HEK293 (cell line): ENCODE measurements around the gene SBF2.
"Not testable (repeated sequence)": the region's sequence is repeated elsewhere in the genome, so short reads cannot be mapped to it uniquely, and the experiment has no call there.

Source experiments
- CTCF ChIA-PET: fragments of 350-600 bp; formaldehyde crosslinking; extraction: SDS; loops from one replicate; lab custom pipeline; 2021; ENCODE audit warnings: antibody characterized with exemption; lab: Yijun Ruan, JAX
- POLR2A ChIA-PET: fragments of 300-600 bp; formaldehyde crosslinking; extraction: SDS; loops from one replicate; lab custom pipeline; 2020; ENCODE audit warnings: antibody characterized with exemption, inconsistent platforms; lab: Yijun Ruan, JAX
- H3K27ac ChIP-seq: fragments of 200-500 bp; sonication (Bioruptor generic); 2 replicates; pipeline ENCODE4 v1.5.1; 2014; ENCODE audit warnings: low read depth, low read length, control low read depth, inconsistent platforms; ENCODE audit errors: extremely low read depth
- H3K36me3 ChIP-seq, 2 experiments: fragments of 200-500 bp in 1 of 2; sonication (Bioruptor generic) in 1 of 2; 1 replicate in 1 of 2; 2 replicates in 1 of 2; pipeline ENCODE4 v1.5.1; 2014 to 2017; ENCODE audit warnings: inconsistent platforms in 2 of 2, low read length in 2 of 2; ENCODE audit not compliant: control insufficient read depth in 2 of 2, insufficient read depth in 1 of 2
- H3K4me1 ChIP-seq: fragments of 200-500 bp; sonication (Bioruptor generic); 2 replicates; pipeline ENCODE4 v1.5.1; 2014; ENCODE audit warnings: mild to moderate bottlenecking, low read length, inconsistent platforms; ENCODE audit not compliant: control insufficient read depth, insufficient read depth
- H3K4me3 ChIP-seq: 2 replicates; pipeline ENCODE4 v1.5.1; 2011; ENCODE audit warnings: low read depth, mild to moderate bottlenecking, control low read depth, low read length, moderate library complexity
- H3K9me3 ChIP-seq: fragments of 200-500 bp; sonication (Bioruptor generic); 2 replicates; pipeline ENCODE4 v1.5.1; 2014; ENCODE audit warnings: low read depth, low read length, inconsistent platforms; ENCODE audit not compliant: control insufficient read depth, insufficient read depth
- GLIS2 ChIP-seq: fragments of 450-650 bp; formaldehyde crosslinking; IDR thresholded peaks from 2 replicates; pipeline ENCODE4 v1.5.1; 2016; ENCODE audit warnings: missing biosample characterization, missing genetic modification characterization
- REST ChIP-seq: fragments of 450-650 bp; formaldehyde crosslinking; IDR thresholded peaks from 2 replicates; pipeline ENCODE4 v1.5.1; 2016; ENCODE audit warnings: missing biosample characterization, missing genetic modification characterization
- SP7 ChIP-seq: fragments of 450-650 bp; formaldehyde crosslinking; IDR thresholded peaks from 2 replicates; pipeline ENCODE4 v1.5.1; 2016; ENCODE audit warnings: missing biosample characterization, missing genetic modification characterization
- ZBTB10 ChIP-seq: fragments of 450-650 bp; formaldehyde crosslinking; IDR thresholded peaks from 2 replicates; pipeline ENCODE4 v1.5.1; 2016; ENCODE audit warnings: missing biosample characterization, missing genetic modification characterization
- ZNF529 ChIP-seq: fragments of 450-650 bp; formaldehyde crosslinking; IDR thresholded peaks from 2 replicates; pipeline ENCODE4 v1.5.1; 2017; ENCODE audit warnings: missing genetic modification characterization, missing biosample characterization; ENCODE audit not compliant: insufficient replicate concordance
- ZNF654 ChIP-seq: fragments of 450-650 bp; formaldehyde crosslinking; IDR thresholded peaks from 2 replicates; pipeline ENCODE4 v1.5.1; 2016; ENCODE audit warnings: low read depth, missing biosample characterization, missing genetic modification characterization
- ZNF76 ChIP-seq: fragments of 450-650 bp; formaldehyde crosslinking; IDR thresholded peaks from 2 replicates; pipeline ENCODE4; 2016; ENCODE audit warnings: low read depth, missing biosample characterization, missing genetic modification characterization, borderline replicate concordance
- TF ChIP-seq, protein P1 (sequence below): IDR thresholded peaks from 2 replicates; pipeline ENCODE4 v1.6.1; 2011; ENCODE audit warnings: mild to moderate bottlenecking, low read depth, low read length, borderline replicate concordance

Gene SBF2

DNA sequence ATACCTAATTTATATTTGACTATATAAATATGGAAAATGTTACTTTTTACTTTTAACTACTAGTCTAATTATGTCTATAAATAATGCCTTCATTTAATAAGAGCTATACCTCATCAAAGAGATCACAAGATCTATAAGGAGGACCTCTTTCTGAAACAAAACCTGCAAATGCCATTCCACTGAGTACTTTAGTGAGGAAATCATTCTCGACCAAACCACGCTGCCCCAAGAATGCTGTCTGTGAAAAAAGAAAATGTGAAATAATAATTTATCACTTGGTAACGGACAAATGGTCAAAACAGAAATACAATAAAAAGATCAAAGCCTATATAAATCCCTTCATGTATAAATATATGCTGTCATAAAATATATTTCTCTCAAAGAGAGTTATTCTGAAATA lies 301.7 kb downstream of the SBF2 start:
- Histone ChIP-seq H3K27ac (no peak overlapping the region), H3K4me3 (no peak overlapping the region), H3K4me1 (no peaks in the 10 kb centered on the region), H3K36me3 (peaks cover 0 to 7% of the 10 kb centered on the region in 2 experiments; a peak in 1 of 3 replicates), H3K9me3 (no peaks in the 10 kb centered on the region)
- TF ChIP-seq SP7 (tag by site-specific recombination) (no peak), ZBTB10 (tag by site-specific recombination) (no peak), GLIS2 (tag by site-specific recombination) (no peak), ZNF529 (tag by site-specific recombination) (no peak)
- TF ChIP-seq, protein P1, sequence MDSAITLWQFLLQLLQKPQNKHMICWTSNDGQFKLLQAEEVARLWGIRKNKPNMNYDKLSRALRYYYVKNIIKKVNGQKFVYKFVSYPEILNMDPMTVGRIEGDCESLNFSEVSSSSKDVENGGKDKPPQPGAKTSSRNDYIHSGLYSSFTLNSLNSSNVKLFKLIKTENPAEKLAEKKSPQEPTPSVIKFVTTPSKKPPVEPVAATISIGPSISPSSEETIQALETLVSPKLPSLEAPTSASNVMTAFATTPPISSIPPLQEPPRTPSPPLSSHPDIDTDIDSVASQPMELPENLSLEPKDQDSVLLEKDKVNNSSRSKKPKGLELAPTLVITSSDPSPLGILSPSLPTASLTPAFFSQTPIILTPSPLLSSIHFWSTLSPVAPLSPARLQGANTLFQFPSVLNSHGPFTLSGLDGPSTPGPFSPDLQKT: no peak
- ChIA-PET POLR2A (no interaction called here), CTCF (interaction anchor here (0.7 kb wide), 1 partner anchor 229 kb away, joined by 3 read pairs; no protein-coding TSS in a partner anchor)

- CTCF ChIA-PET: interaction anchor here (0.6 kb wide), 1 partner anchor 660 kb away, joined by 4 read pairs; no protein-coding TSS in a partner anchor
- POLR2A ChIA-PET: interaction anchor here (0.6 kb wide), 1 partner anchor 315 kb away, joined by 3 read pairs; the partner anchor contains the start of gene ADM
- Histone ChIP-seq H3K36me3 (peaks cover 0 to 7% of the 10 kb centered on the region in 2 experiments; a peak in 1 of 3 replicates), H3K4me3 (no peak overlapping the region), H3K9me3 (no peaks in the 10 kb centered on the region), H3K4me1 (no peaks in the 10 kb centered on the region), H3K27ac (no peak overlapping the region)
- TF ChIP-seq ZNF654 (0 out of 2 replicates have a peak, but pooled peaks have one; percentile 9), ZNF76 (tag by site-specific recombination) (no peak), REST (tag by site-specific recombination) (peak; percentile 67; the same call in 1 of the 2 replicates)
These were observed 303.6 kb downstream of the SBF2 start for GRCh38 chr11:9990221-9990973.

GRCh38 chr11:9987303-9987702 lies 306.7 kb downstream of the SBF2 start:
- CTCF ChIA-PET: not testable (repeated sequence)

More at GRCh38 chr11:9987303-9987702, 306.7 kb downstream of the SBF2 start:
- H3K27ac ChIP-seq, POLR2A ChIA-PET, H3K36me3 ChIP-seq, H3K4me3 ChIP-seq, H3K4me1 ChIP-seq, H3K9me3 ChIP-seq: not testable (repeated sequence)
